ENCODE results near the gene FGF1.

The FGF1 gene

GRCh38 chr5:142722146-142722545 is 36.3 kb upstream of the FGF1 start:
- H3K4me3 ChIP-seq (ENCODE audit: low read length), result no peak overlapping the region
- no peak for DNase-seq (ENCODE audit: low read depth)
- no peak for TF ChIP-seq CTCF (conservative IDR thresholded peaks at IDR 0.05; ENCODE audit: low read depth, low read length)

GRCh38 chr5:142720641-142721271 is 34.9 kb upstream of the FGF1 start:
- H3K4me3 ChIP-seq (ENCODE audit: low read length), result no peak overlapping the region
- no peak for DNase-seq (ENCODE audit: low read depth)
- TF ChIP-seq CTCF (conservative IDR thresholded peaks at IDR 0.05; ENCODE audit: low read depth, low read length), result no peak

- no peak overlapping the region for H3K4me3 ChIP-seq (ENCODE audit: low read length)
- no peak for TF ChIP-seq CTCF (conservative IDR thresholded peaks at IDR 0.05; ENCODE audit: low read depth, low read length)
- DNase-seq (ENCODE audit: low read depth), result no peak
Measured at GRCh38 chr5:142719836-142720370, 34.0 kb upstream of the FGF1 start.

- no peak overlapping the region for H3K4me3 ChIP-seq (ENCODE audit: low read length)
- peak; percentile 69 for TF ChIP-seq CTCF (conservative IDR thresholded peaks at IDR 0.05; ENCODE audit: low read depth, low read length)
- DNase-seq (ENCODE audit: low read depth), result no peak
Measured at GRCh38 chr5:142717582-142718215, 31.8 kb upstream of the FGF1 start.

- TF ChIP-seq CTCF (conservative IDR thresholded peaks at IDR 0.05; ENCODE audit: low read depth, low read length), result peak; percentile 79
- no peak overlapping the region for H3K4me3 ChIP-seq (ENCODE audit: low read length)
- no peak for DNase-seq (ENCODE audit: low read depth)
Measured at GRCh38 chr5:142716963-142717362, 31.1 kb upstream of the FGF1 start.

- H3K4me3 ChIP-seq (ENCODE audit: low read length), result no peak overlapping the region
- TF ChIP-seq CTCF (conservative IDR thresholded peaks at IDR 0.05; ENCODE audit: low read depth, low read length), result no peak
- no peak for DNase-seq (ENCODE audit: low read depth)
Measured at GRCh38 chr5:142715291-142715690, 29.4 kb upstream of the FGF1 start.

All from retinal pigment epithelial cell (primary cell).